ENCODE results near the gene CFAP46. TPM values are rescaled to one million over a fixed set of nuclear protein-coding genes. Genes with fewer than 3 reads are reported as not detected.
A peak's percentile ranks its signal among the peaks of the same experiment; 100 is the strongest.

The CFAP46 gene
- polyA plus RNA-seq, 1 of the 3 experiments (the other 2 are of a cell fraction) = 3.9 TPM

GRCh38 chr10:132973903-132974241 lies 31.5 kb upstream of the CFAP46 start:
- 51% methylated on average over 4 of the region's 8 CpGs for WGBS (ENCODE audit: low lambda C conversion rate)
- no peak for DNase-seq
- no peaks in the 10 kb centered on the region for H3F3A ChIP-seq (replicated peaks; ENCODE audit: insufficient read depth)
- H2AFZ ChIP-seq (ENCODE audit: low read depth) = no peak overlapping the region
- no peak overlapping the region for H3K4me3 ChIP-seq (ENCODE audit: low read depth in 2 of 2, low read length in 1 of 2)
- H3K4me2 ChIP-seq = no peak overlapping the region
- ChIA-PET POLR2A (no interaction called here), CTCF (no interaction called here)
- H3K9ac ChIP-seq = no peak overlapping the region
- no peak overlapping the region for H3K27ac ChIP-seq (ENCODE audit: low read depth in 2 of 2, low read length in 1 of 2)
- no peaks in the 10 kb centered on the region for H4K20me1 ChIP-seq (ENCODE audit: insufficient read depth)
- H3K27me3 ChIP-seq (ENCODE audit: insufficient read depth) = no peaks in the 10 kb centered on the region
- peaks cover 0 to 5% of the 10 kb centered on the region in 2 experiments; a peak in 1 of 4 replicates for H3K4me1 ChIP-seq (ENCODE audit: control insufficient read depth in 1 of 2, insufficient read depth in 2 of 2, low read depth in 1 of 2, low read length in 1 of 2)
- TF ChIP-seq YY1 (IDR thresholded peaks at IDR 0.05; ENCODE audit: low read depth) (no peak), EP300 (IDR thresholded peaks at IDR 0.05; ENCODE audit: borderline replicate concordance in 1 of 2, low read depth in 1 of 2, low read length in 1 of 2) (no peak), MAX (IDR thresholded peaks at IDR 0.05; ENCODE audit: low read depth) (no peak), CHD2 (IDR thresholded peaks at IDR 0.05; ENCODE audit: low read length, partially characterized antibody) (no peak)
- H3K36me3 ChIP-seq (replicated peaks in 1 of 2; ENCODE audit: control insufficient read depth in 1 of 2, insufficient read depth in 2 of 2, low read length in 1 of 2) = no peaks in the 10 kb centered on the region
- H3K79me2 ChIP-seq (ENCODE audit: insufficient read depth) = no peaks in the 10 kb centered on the region
- H3K9me3 ChIP-seq = no peaks in the 10 kb centered on the region
- no peaks in the 10 kb centered on the region for H3K9me2 ChIP-seq

GRCh38 chr10:132972986-132973902 lies 30.9 kb upstream of the CFAP46 start:
- Histone ChIP-seq H3K4me1 (ENCODE audit: control insufficient read depth in 1 of 2, insufficient read depth in 2 of 2, low read depth in 1 of 2, low read length in 1 of 2) (peaks cover 0 to 5% of the 10 kb centered on the region in 2 experiments; a peak in 1 of 4 replicates), H3K27ac (ENCODE audit: low read depth in 2 of 2, low read length in 1 of 2) (no peak overlapping the region), H3K4me3 (ENCODE audit: low read depth in 2 of 2, low read length in 1 of 2) (no peak overlapping the region), H2AFZ (ENCODE audit: low read depth) (no peak overlapping the region), H3K9ac (no peak overlapping the region), H3K9me2 (no peaks in the 10 kb centered on the region), H3K79me2 (ENCODE audit: insufficient read depth) (no peaks in the 10 kb centered on the region), H3K27me3 (ENCODE audit: insufficient read depth) (no peaks in the 10 kb centered on the region), H3K9me3 (no peaks in the 10 kb centered on the region), H4K20me1 (ENCODE audit: insufficient read depth) (no peaks in the 10 kb centered on the region), H3K36me3 (replicated peaks in 1 of 2; ENCODE audit: control insufficient read depth in 1 of 2, insufficient read depth in 2 of 2, low read length in 1 of 2) (no peaks in the 10 kb centered on the region), H3F3A (replicated peaks; ENCODE audit: insufficient read depth) (no peaks in the 10 kb centered on the region), H3K4me2 (no peak overlapping the region)
- ChIA-PET CTCF (interaction anchor here (0.5 kb wide), 1 partner anchor 81 kb away, joined by 3 read pairs; no protein-coding TSS in a partner anchor), POLR2A (no interaction called here)
- peak; percentile 42 for DNase-seq
- no peak for TF ChIP-seq MAX (IDR thresholded peaks at IDR 0.05; ENCODE audit: low read depth)
- no peak for TF ChIP-seq MEF2A (IDR thresholded peaks at IDR 0.05; ENCODE audit: borderline replicate concordance, low read depth)
- TF ChIP-seq MXI1 (IDR thresholded peaks at IDR 0.05; ENCODE audit: low read depth, low read length) = no peak
- TF ChIP-seq FOSL2 (IDR thresholded peaks at IDR 0.05; ENCODE audit: borderline replicate concordance, low read depth) = no peak
- no peak for TF ChIP-seq TAF1 (IDR thresholded peaks at IDR 0.05; ENCODE audit: borderline replicate concordance, low read depth, low read length)
- WGBS (ENCODE audit: low lambda C conversion rate) = 71% methylated on average over 12 of the region's 28 CpGs
